Hepatocyte (in vitro differentiated cells): ENCODE data around the gene CGB7. TPM values are rescaled to one million over a fixed set of nuclear protein-coding genes. Genes with fewer than 3 reads are reported as not detected.

ENCODE experiments used
- DNase-seq: peaks from one replicate; pipeline ENCODE4 v3.0.0-alpha.2; 2016; ENCODE audit warnings: low spot score
- H2AFZ ChIP-seq: fragments of 200-600 bp; sonication (generic); 2 replicates; pipeline ENCODE4 v1.6.0; 2016; ENCODE audit warnings: antibody characterized with exemption, mild to moderate bottlenecking
- H3K27ac ChIP-seq: fragments of 200-600 bp; sonication (generic); 2 replicates; pipeline ENCODE4 v1.5.1; 2016; ENCODE audit warnings: mild to moderate bottlenecking
- H3K27me3 ChIP-seq: fragments of 200-600 bp; sonication (generic); 2 replicates; pipeline ENCODE4 v1.6.1; 2016
- H3K36me3 ChIP-seq: fragments of 200-600 bp; sonication (generic); replicated peaks from 2 replicates; pipeline ENCODE4 v1.5.1; 2016; ENCODE audit warnings: low read depth; ENCODE audit not compliant: insufficient read depth
- H3K4me1 ChIP-seq: fragments of 200-600 bp; sonication (generic); 2 replicates; pipeline ENCODE4 v1.5.1; 2016; ENCODE audit warnings: mild to moderate bottlenecking, moderate library complexity; ENCODE audit not compliant: insufficient read depth
- H3K4me2 ChIP-seq: fragments of 200-600 bp; sonication (generic); 2 replicates; pipeline ENCODE4 v1.6.0; 2016
- H3K4me3 ChIP-seq: fragments of 200-600 bp; sonication (generic); 2 replicates; pipeline ENCODE4 v1.5.1; 2016; ENCODE audit warnings: mild to moderate bottlenecking
- H3K79me2 ChIP-seq: fragments of 200-600 bp; sonication (generic); 2 replicates; pipeline ENCODE4 v1.6.0; 2017; ENCODE audit warnings: mild to moderate bottlenecking
- H3K9me2 ChIP-seq: fragments of 200-600 bp; sonication (generic); replicated peaks from 2 replicates; pipeline ENCODE4 v1.6.0; 2017; ENCODE audit warnings: mild to moderate bottlenecking; ENCODE audit not compliant: insufficient read depth
- H3K9me3 ChIP-seq: fragments of 200-600 bp; sonication (generic); 2 replicates; pipeline ENCODE4 v1.5.1; 2016; ENCODE audit warnings: low read depth, mild to moderate bottlenecking
- H4K20me1 ChIP-seq: fragments of 200-600 bp; sonication (generic); 2 replicates; pipeline ENCODE4 v1.6.0; 2016; ENCODE audit warnings: mild to moderate bottlenecking; ENCODE audit not compliant: insufficient read depth, poor library complexity, severe bottlenecking
- EZH2 ChIP-seq: fragments of 200-600 bp; sonication (generic); IDR thresholded peaks from 2 replicates; pipeline ENCODE4 v1.6.1; 2016; ENCODE audit warnings: antibody characterized with exemption, mild to moderate bottlenecking, borderline replicate concordance
- EZH2phosphoT487 ChIP-seq: fragments of 200-600 bp; sonication (generic); IDR thresholded peaks from one replicate; pipeline ENCODE4 v1.6.1; 2018; ENCODE audit warnings: antibody characterized with exemption, mild to moderate bottlenecking, low read depth, moderate library complexity; ENCODE audit not compliant: unreplicated experiment, severe bottlenecking
- WGBS: methylation state at CpG from one replicate; pipeline ENCODE4 v1.1.6; 2016; ENCODE audit warnings: low lambda C conversion rate; ENCODE audit errors: missing lambda C conversion rate; 5-methylcytosine and 5-hydroxymethylcytosine counted together
- polyA plus RNA-seq: library from polyadenylated mRNA; unstranded; fragments of >200 nt; fragmentation: Nextera tagmentation; extraction: Ambion mirVana; gene quantifications from 2 replicates; pipeline ENCODE4 v1.2.1, GENCODE V29; 2016
- total RNA-seq: library from RNA; depleted of rRNA; stranded (reverse); fragments of >200 nt; gene quantifications from 2 replicates; pipeline ENCODE4 v1.2.3, GENCODE V29; 2014
- TF ChIP-seq, protein P1 (sequence below): fragments of 200-600 bp; sonication (generic); IDR thresholded peaks from 2 replicates; pipeline ENCODE4 v1.5.1; 2016; ENCODE audit warnings: antibody characterized with exemption, mild to moderate bottlenecking; ENCODE audit not compliant: poor library complexity

Gene CGB7
- total and polyA plus RNA-seq, 2 experiments from 2014 or later = 1.6 TPM; not detected in 1

DNA sequence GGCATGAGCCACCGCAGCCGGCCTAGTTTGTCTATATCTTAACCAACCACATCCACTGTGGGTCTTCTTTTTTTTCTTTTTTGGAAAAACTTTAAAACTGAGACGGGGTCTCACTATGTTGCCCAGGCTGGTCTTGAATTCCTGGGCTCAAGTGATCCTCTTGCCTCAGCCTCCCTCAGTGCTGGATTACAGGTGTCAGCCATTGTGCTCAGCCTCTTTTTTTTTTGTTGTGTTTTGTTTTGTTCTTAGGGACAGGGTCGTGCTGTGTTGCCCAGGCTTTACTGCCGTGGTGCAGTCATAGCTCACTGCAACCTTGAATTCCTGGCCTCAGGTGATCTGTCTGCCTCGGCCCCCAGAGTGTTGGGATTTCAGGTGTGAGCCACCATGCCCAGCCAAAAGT is 35.1 kb upstream of the CGB7 start:
- Histone ChIP-seq H3K9me2 (no peaks in the 10 kb centered on the region), H3K4me3 (no peak overlapping the region), H3K4me2 (no peak overlapping the region), H3K4me1 (no peaks in the 10 kb centered on the region), H4K20me1 (peaks cover 63% of the 10 kb centered on the region), H2AFZ (no peak overlapping the region), H3K79me2 (peaks cover 77% of the 10 kb centered on the region), H3K27me3 (no peaks in the 10 kb centered on the region), H3K27ac (no peak overlapping the region), H3K9me3 (no peaks in the 10 kb centered on the region), H3K36me3 (no peaks in the 10 kb centered on the region)
- DNase-seq = no peak
- TF ChIP-seq EZH2phosphoT487 (no peak), EZH2 (no peak)
- WGBS = 97% methylated on average over 6 of the region's 6 CpGs

DNA sequence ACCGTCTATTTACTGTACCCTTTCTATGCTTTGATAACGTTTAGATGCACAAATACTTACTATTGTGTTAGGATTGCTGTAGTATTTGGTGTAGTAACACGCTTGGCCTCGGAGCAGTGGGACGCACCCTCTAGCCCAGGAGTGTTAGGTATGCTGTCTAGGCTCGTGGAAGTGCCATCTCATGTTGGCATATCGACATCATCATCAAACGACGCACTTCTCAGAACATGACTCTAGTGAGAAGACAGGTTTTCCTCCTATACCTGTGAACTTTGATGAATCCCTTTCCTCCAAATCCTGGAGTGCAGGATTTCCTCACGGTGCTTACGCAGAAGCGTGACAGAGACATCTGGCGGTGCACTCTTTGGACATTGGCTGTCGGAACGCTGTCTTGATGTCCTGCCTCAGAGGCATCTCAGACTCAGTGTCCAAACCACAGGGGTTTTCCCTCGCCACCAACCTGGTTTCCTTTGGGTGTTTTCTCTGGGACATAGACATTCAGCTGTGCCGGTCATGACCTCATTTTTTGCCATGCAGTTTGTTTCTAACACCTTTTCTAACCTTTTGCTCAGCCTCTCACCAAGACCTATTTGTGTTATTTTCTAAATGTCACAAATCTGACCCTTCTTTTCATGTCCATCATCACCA is 34.0 kb upstream of the CGB7 start:
- TF ChIP-seq EZH2phosphoT487 = no peak
- no peak for TF ChIP-seq EZH2
- TF ChIP-seq, protein P1, sequence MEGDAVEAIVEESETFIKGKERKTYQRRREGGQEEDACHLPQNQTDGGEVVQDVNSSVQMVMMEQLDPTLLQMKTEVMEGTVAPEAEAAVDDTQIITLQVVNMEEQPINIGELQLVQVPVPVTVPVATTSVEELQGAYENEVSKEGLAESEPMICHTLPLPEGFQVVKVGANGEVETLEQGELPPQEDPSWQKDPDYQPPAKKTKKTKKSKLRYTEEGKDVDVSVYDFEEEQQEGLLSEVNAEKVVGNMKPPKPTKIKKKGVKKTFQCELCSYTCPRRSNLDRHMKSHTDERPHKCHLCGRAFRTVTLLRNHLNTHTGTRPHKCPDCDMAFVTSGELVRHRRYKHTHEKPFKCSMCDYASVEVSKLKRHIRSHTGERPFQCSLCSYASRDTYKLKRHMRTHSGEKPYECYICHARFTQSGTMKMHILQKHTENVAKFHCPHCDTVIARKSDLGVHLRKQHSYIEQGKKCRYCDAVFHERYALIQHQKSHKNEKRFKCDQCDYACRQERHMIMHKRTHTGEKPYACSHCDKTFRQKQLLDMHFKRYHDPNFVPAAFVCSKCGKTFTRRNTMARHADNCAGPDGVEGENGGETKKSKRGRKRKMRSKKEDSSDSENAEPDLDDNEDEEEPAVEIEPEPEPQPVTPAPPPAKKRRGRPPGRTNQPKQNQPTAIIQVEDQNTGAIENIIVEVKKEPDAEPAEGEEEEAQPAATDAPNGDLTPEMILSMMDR = no peak
- H3K4me3 ChIP-seq = no peak overlapping the region
- H3K27ac ChIP-seq = no peak overlapping the region
- 97% methylated on average over 17 of the region's 17 CpGs for WGBS
- no peak overlapping the region for H3K4me2 ChIP-seq
- H4K20me1 ChIP-seq = peaks cover 63% of the 10 kb centered on the region
- H3K4me1 ChIP-seq = peaks cover 11% of the 10 kb centered on the region
- H3K79me2 ChIP-seq = peaks cover 83% of the 10 kb centered on the region
- H2AFZ ChIP-seq = no peak overlapping the region
- H3K27me3 ChIP-seq = no peaks in the 10 kb centered on the region
- no peaks in the 10 kb centered on the region for H3K36me3 ChIP-seq
- no peak for DNase-seq
- H3K9me3 ChIP-seq = no peaks in the 10 kb centered on the region
- no peaks in the 10 kb centered on the region for H3K9me2 ChIP-seq

DNA sequence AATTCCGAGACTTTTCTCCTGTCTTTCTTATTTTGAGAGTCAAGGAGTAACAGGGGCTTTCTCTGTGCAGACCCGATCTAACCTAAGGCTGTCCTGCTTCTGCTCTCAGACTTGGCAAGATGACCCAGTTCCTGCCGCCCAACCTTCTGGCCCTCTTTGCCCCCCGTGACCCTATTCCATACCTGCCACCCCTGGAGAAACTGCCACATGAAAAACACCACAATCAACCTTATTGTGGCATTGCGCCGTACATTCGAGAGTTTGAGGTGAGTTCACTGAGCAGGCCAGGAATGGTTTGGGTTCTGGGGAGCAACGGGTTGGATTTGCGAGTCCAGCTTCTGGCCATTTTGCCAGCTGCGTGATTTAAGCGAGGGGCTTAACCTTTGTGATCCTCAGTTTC is 28.7 kb upstream of the CGB7 start:
- Histone ChIP-seq H3K4me1 (peaks cover 18% of the 10 kb centered on the region), H3K4me3 (peak overlapping the region; percentile 86), H3K27ac (no peak overlapping the region), H2AFZ (no peak overlapping the region), H3K9me2 (no peaks in the 10 kb centered on the region), H3K9me3 (no peaks in the 10 kb centered on the region), H3K79me2 (peaks cover 58% of the 10 kb centered on the region), H3K4me2 (peak overlapping the region; percentile 92), H3K36me3 (no peaks in the 10 kb centered on the region), H4K20me1 (peaks cover 49% of the 10 kb centered on the region), H3K27me3 (no peaks in the 10 kb centered on the region)
- DNase-seq = no peak
- 68% methylated on average over 11 of the region's 11 CpGs for WGBS
- TF ChIP-seq, protein P1 = no peak
- TF ChIP-seq EZH2 (no peak), EZH2phosphoT487 (no peak)

DNA sequence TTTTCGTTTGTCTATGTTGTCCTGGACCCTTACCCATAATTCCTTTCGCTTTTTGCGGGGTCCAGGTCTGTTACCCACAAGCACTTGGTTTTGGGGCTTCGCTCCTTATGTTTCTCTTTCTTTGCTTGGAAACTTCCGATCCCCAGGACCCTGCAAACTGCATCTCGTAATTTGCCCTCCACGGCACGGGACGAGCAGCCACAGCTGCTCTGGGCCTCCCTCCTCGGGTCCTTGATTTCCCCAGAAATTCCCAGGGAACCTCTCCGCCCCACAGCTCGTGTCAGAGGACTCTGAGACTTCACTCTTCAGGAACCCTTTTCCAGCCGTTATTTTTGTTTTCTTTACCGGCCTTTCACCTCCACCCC is 28.3 kb upstream of the CGB7 start:
- H3K27me3 ChIP-seq = no peaks in the 10 kb centered on the region
- peak overlapping the region; percentile 95 for H3K27ac ChIP-seq
- H4K20me1 ChIP-seq = peaks cover 49% of the 10 kb centered on the region
- H3K9me2 ChIP-seq = no peaks in the 10 kb centered on the region
- H3K4me2 ChIP-seq = peak overlapping the region; percentile 92
- H2AFZ ChIP-seq = peak overlapping the region; percentile 79
- H3K9me3 ChIP-seq = no peaks in the 10 kb centered on the region
- peaks cover 54% of the 10 kb centered on the region for H3K79me2 ChIP-seq
- H3K4me3 ChIP-seq = peak overlapping the region; percentile 86
- TF ChIP-seq, protein P1 = no peak
- no peak for TF ChIP-seq EZH2
- no peak for TF ChIP-seq EZH2phosphoT487
- H3K4me1 ChIP-seq = peaks cover 18% of the 10 kb centered on the region
- no peak for DNase-seq
- no peaks in the 10 kb centered on the region for H3K36me3 ChIP-seq
- WGBS = 3% methylated on average over 14 of the region's 14 CpGs
